ENCODE data around the gene NUDT3.
"Not testable (repeated sequence)": the region's sequence is repeated elsewhere in the genome, so short reads cannot be mapped to it uniquely, and the experiment has no call there.

DNA sequence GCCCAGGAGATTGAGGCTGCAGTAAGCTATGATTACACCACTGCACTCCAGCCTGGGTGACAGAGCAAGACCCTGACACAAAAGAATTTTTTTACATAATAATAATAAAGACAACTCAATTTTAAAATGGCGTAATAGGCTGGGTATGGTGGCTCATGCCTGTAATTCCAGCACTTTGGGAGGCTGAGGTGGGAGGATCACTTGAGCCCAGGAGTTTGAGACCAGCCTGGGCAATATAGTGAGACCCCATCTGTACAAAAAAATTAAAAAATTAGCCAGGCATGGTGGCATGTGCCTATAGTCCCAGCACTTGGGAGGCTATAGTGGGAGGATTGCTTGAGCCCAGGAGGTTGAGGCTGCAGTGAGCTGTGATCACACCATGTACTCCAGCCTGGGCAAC is 15.4 kb upstream of the NUDT3 start:
- not testable (repeated sequence) for TF ChIP-seq EZH2 (optimal IDR thresholded peaks at IDR 0.05; ENCODE audit: low read depth, low read length); EZH2phosphoT487 (IDR thresholded peaks at IDR 0.05; ENCODE audit: low read length)
- TF ChIP-seq, protein P1, sequence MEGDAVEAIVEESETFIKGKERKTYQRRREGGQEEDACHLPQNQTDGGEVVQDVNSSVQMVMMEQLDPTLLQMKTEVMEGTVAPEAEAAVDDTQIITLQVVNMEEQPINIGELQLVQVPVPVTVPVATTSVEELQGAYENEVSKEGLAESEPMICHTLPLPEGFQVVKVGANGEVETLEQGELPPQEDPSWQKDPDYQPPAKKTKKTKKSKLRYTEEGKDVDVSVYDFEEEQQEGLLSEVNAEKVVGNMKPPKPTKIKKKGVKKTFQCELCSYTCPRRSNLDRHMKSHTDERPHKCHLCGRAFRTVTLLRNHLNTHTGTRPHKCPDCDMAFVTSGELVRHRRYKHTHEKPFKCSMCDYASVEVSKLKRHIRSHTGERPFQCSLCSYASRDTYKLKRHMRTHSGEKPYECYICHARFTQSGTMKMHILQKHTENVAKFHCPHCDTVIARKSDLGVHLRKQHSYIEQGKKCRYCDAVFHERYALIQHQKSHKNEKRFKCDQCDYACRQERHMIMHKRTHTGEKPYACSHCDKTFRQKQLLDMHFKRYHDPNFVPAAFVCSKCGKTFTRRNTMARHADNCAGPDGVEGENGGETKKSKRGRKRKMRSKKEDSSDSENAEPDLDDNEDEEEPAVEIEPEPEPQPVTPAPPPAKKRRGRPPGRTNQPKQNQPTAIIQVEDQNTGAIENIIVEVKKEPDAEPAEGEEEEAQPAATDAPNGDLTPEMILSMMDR (IDR thresholded peaks at IDR 0.05; ENCODE audit: low read length), result not testable (repeated sequence)
